22Rv1 (cell line): ENCODE measurements around the gene TJP2.

Experiments used
- ZFX ChIP-seq: fragments of 450-650 bp; IDR thresholded peaks from 2 replicates; pipeline ENCODE4 v1.6.1; 2017; ENCODE audit warnings: antibody characterized with exemption, borderline replicate concordance
- TF ChIP-seq, protein P1 (sequence below): fragments of 450-650 bp; IDR thresholded peaks from 2 replicates; pipeline ENCODE4 v1.5.1; 2017; ENCODE audit warnings: mild to moderate bottlenecking

DNA sequence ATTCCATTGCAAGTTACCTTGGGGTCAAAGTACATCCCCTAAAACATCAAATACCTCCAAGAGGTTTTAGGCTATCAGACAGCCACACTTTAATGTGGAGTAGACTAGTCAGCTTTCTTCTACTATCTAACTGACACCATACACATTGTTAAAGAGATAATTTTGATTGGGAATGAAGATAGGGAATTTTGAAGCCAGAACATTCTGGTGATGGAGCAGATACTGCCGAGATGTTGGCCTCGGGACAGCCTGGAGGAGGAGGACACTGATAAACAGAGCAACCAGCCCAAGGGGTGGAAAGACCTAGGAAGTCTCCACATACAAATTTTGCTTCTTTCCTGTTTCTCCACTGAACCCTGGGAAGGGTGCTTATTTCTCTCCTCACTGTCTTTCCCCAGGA lies 14.9 kb downstream of the TJP2 start:
- TF ChIP-seq, protein P1, sequence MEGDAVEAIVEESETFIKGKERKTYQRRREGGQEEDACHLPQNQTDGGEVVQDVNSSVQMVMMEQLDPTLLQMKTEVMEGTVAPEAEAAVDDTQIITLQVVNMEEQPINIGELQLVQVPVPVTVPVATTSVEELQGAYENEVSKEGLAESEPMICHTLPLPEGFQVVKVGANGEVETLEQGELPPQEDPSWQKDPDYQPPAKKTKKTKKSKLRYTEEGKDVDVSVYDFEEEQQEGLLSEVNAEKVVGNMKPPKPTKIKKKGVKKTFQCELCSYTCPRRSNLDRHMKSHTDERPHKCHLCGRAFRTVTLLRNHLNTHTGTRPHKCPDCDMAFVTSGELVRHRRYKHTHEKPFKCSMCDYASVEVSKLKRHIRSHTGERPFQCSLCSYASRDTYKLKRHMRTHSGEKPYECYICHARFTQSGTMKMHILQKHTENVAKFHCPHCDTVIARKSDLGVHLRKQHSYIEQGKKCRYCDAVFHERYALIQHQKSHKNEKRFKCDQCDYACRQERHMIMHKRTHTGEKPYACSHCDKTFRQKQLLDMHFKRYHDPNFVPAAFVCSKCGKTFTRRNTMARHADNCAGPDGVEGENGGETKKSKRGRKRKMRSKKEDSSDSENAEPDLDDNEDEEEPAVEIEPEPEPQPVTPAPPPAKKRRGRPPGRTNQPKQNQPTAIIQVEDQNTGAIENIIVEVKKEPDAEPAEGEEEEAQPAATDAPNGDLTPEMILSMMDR = no peak
- no peak for TF ChIP-seq ZFX
